Measurements from ENCODE around the gene OTOS.

Gene OTOS

GRCh38 chr2:240140511-240140910, at the start of gene OTOS:
TSS of gene OTOS (minus strand) at chr2:240140658. CDS start at chr2:240140326, 332 bp downstream.
- DNase-seq (ENCODE audit: low spot score), result no peak

- no peak for DNase-seq (ENCODE audit: low spot score)
Measured at GRCh38 chr2:240189686-240190085, 49.2 kb upstream of the OTOS start.

- no peak for DNase-seq (ENCODE audit: low spot score)
Measured at GRCh38 chr2:240187989-240188590, 47.6 kb upstream of the OTOS start.

- no peak for DNase-seq (ENCODE audit: low spot score)
Measured at GRCh38 chr2:240186191-240186725, 45.8 kb upstream of the OTOS start.

GRCh38 chr2:240184656-240185055, 44.2 kb upstream of the OTOS start:
- no peak for DNase-seq (ENCODE audit: low spot score)

- DNase-seq (ENCODE audit: low spot score), result no peak
Measured at GRCh38 chr2:240183875-240184590, 43.6 kb upstream of the OTOS start.

GRCh38 chr2:240183006-240183874, 42.8 kb upstream of the OTOS start:
- DNase-seq (ENCODE audit: low spot score), result no peak

GRCh38 chr2:240182476-240182875, 42.0 kb upstream of the OTOS start:
- no peak for DNase-seq (ENCODE audit: low spot score)

- DNase-seq (ENCODE audit: low spot score), result no peak
Measured at GRCh38 chr2:240182001-240182400, 41.5 kb upstream of the OTOS start.

- no peak for DNase-seq (ENCODE audit: low spot score)
Measured at GRCh38 chr2:240179941-240180666, 39.6 kb upstream of the OTOS start.

- DNase-seq (ENCODE audit: low spot score), result no peak
Measured at GRCh38 chr2:240179186-240179815, 38.8 kb upstream of the OTOS start.

GRCh38 chr2:240178564-240178963, 38.1 kb upstream of the OTOS start:
- no peak for DNase-seq (ENCODE audit: low spot score)

- DNase-seq (ENCODE audit: low spot score), result no peak
Measured at GRCh38 chr2:240174496-240174895, 34.0 kb upstream of the OTOS start.

GRCh38 chr2:240172071-240172895, 31.8 kb upstream of the OTOS start:
- DNase-seq (ENCODE audit: low spot score), result no peak

- DNase-seq (ENCODE audit: low spot score), result no peak
Measured at GRCh38 chr2:240170883-240171282, 30.4 kb upstream of the OTOS start.

- DNase-seq (ENCODE audit: low spot score), result no peak
Measured at GRCh38 chr2:240170354-240170735, 29.9 kb upstream of the OTOS start.

GRCh38 chr2:240169486-240170353, 29.3 kb upstream of the OTOS start:
- DNase-seq (ENCODE audit: low spot score), result no peak

GRCh38 chr2:240168546-240169361, 28.3 kb upstream of the OTOS start:
- DNase-seq (ENCODE audit: low spot score), result no peak

GRCh38 chr2:240168041-240168440, 27.6 kb upstream of the OTOS start:
- DNase-seq (ENCODE audit: low spot score), result no peak

Data from globus pallidus (tissue), 1 donor.